Neural progenitor cell (in vitro differentiated cells): Measurements from ENCODE around the gene ZDHHC6.

Experiments
- EZH2phosphoT487 ChIP-seq: fragments of 200-600 bp; sonication (generic); IDR thresholded peaks from 2 replicates; pipeline ENCODE4 v1.6.1; 2017; ENCODE audit warnings: antibody characterized with exemption
- TF ChIP-seq, protein P1 (sequence below): fragments of 200-600 bp; sonication (generic); IDR thresholded peaks from 2 replicates; pipeline ENCODE4 v1.5.1; 2017; ENCODE audit warnings: antibody characterized with exemption, mild to moderate bottlenecking

GRCh38 chr10:112441520-112441919, 5.2 kb downstream of the ZDHHC6 start:
- TF ChIP-seq, protein P1, sequence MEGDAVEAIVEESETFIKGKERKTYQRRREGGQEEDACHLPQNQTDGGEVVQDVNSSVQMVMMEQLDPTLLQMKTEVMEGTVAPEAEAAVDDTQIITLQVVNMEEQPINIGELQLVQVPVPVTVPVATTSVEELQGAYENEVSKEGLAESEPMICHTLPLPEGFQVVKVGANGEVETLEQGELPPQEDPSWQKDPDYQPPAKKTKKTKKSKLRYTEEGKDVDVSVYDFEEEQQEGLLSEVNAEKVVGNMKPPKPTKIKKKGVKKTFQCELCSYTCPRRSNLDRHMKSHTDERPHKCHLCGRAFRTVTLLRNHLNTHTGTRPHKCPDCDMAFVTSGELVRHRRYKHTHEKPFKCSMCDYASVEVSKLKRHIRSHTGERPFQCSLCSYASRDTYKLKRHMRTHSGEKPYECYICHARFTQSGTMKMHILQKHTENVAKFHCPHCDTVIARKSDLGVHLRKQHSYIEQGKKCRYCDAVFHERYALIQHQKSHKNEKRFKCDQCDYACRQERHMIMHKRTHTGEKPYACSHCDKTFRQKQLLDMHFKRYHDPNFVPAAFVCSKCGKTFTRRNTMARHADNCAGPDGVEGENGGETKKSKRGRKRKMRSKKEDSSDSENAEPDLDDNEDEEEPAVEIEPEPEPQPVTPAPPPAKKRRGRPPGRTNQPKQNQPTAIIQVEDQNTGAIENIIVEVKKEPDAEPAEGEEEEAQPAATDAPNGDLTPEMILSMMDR, result no peak
- no peak for TF ChIP-seq EZH2phosphoT487
